ENCODE data around the gene VSIG4. TPM values are rescaled to one million over a fixed set of nuclear protein-coding genes. Genes with fewer than 3 reads are reported as not detected.

VSIG4 gene
- total RNA-seq, 1 experiment from 2014 or later, result not detected

DNA sequence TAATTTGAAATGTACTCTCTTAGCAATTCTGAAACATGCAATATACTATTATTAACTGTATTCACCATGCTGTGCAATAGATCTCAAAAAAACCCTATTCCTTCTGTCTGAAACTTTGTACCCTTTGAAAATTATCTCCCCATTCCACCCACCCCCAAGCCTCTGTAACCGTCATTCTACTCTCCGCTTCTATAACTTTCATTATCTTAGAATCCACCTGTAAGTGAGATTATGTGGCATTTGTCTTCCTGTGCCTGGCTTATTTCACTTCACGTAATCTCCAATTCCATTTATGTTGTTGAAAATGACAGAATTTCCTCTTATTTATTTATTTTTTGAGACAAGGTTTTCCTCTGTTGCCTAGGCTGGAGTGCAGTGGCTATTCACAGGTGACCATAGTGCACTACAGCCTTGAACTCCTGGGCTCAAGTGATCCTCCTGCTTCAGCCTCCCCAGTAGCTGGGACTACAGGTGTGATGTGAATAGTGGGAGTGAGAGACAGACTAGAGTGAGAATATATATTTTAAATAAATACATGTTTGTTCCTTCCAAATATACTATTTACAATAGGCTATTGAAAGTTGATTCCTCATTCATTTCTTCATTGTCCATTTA is 30.5 kb downstream of the VSIG4 start:
- no peaks in the 10 kb centered on the region for H4K20me1 ChIP-seq (ENCODE audit: control insufficient read depth, insufficient read depth, insufficient read length)

More for the DNA sequence above, 30.5 kb downstream of the VSIG4 start:
- no peak overlapping the region for H3K18ac ChIP-seq (ENCODE audit: insufficient read length, low read depth, low read length)
- no peaks in the 10 kb centered on the region for H3K79me2 ChIP-seq (ENCODE audit: insufficient read depth, low read length)
- 100% methylated on average over 2 of the region's 3 CpGs for WGBS (ENCODE audit: extremely low coverage, insufficient read length, low lambda C conversion rate)
- H2BK15ac ChIP-seq (ENCODE audit: low read depth, low read length), result no peak overlapping the region
- no peaks in the 10 kb centered on the region for H3K4me1 ChIP-seq (ENCODE audit: insufficient read depth, low read length)
- no peak overlapping the region for H3K14ac ChIP-seq (ENCODE audit: insufficient read depth, low read length)
- no peak overlapping the region for H2AK5ac ChIP-seq (ENCODE audit: insufficient read length, low read length)
- no peak overlapping the region for H3K56ac ChIP-seq (ENCODE audit: insufficient read length, low read depth, low read length)
- H3K9me3 Mint-ChIP-seq, result peaks cover 57 to 58% of the 10 kb centered on the region in 2 experiments
- H3K79me1 ChIP-seq (ENCODE audit: insufficient read depth, low read depth, low read length, poor library complexity, severe bottlenecking), result no peaks in the 10 kb centered on the region
- no peak overlapping the region for H3T11ph ChIP-seq (ENCODE audit: low read length)
- no peak for DNase-seq
- peaks cover 38% of the 10 kb centered on the region for H3K9me3 ChIP-seq (ENCODE audit: control insufficient read depth, low read depth, low read length)
- TF ChIP-seq, protein P1, sequence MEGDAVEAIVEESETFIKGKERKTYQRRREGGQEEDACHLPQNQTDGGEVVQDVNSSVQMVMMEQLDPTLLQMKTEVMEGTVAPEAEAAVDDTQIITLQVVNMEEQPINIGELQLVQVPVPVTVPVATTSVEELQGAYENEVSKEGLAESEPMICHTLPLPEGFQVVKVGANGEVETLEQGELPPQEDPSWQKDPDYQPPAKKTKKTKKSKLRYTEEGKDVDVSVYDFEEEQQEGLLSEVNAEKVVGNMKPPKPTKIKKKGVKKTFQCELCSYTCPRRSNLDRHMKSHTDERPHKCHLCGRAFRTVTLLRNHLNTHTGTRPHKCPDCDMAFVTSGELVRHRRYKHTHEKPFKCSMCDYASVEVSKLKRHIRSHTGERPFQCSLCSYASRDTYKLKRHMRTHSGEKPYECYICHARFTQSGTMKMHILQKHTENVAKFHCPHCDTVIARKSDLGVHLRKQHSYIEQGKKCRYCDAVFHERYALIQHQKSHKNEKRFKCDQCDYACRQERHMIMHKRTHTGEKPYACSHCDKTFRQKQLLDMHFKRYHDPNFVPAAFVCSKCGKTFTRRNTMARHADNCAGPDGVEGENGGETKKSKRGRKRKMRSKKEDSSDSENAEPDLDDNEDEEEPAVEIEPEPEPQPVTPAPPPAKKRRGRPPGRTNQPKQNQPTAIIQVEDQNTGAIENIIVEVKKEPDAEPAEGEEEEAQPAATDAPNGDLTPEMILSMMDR (conservative IDR thresholded peaks at IDR 0.05), result no peak
- no peak overlapping the region for H3K27ac ChIP-seq (ENCODE audit: insufficient read length, low read depth, low read length)
- H3K27ac Mint-ChIP-seq, result no peak overlapping the region
- H2AFZ ChIP-seq (ENCODE audit: low read length), result no peak overlapping the region
- no peaks in the 10 kb centered on the region; a peak in 1 of 7 replicates for H3K36me3 Mint-ChIP-seq (ENCODE audit: insufficient read depth in 1 of 3, low read depth in 3 of 3)
- no peak overlapping the region for H4K8ac ChIP-seq (replicated peaks; ENCODE audit: insufficient read length, low read depth, low read length)
- no peak overlapping the region for H4K5ac ChIP-seq (ENCODE audit: insufficient read length, low read depth, low read length)
- H3K4ac ChIP-seq (ENCODE audit: low read depth, low read length), result no peak overlapping the region
- H3K4me2 ChIP-seq (ENCODE audit: insufficient read depth, insufficient read length, low read length), result no peak overlapping the region
- H3K27me3 ChIP-seq (ENCODE audit: insufficient read depth, low read length), result no peaks in the 10 kb centered on the region
- H2BK120ac ChIP-seq (ENCODE audit: low read depth, low read length, poor library complexity, severe bottlenecking), result no peak overlapping the region
- no peak overlapping the region for H2BK5ac ChIP-seq (ENCODE audit: insufficient read length, low read length)
- H3K4me1 Mint-ChIP-seq, result no peaks in the 10 kb centered on the region
- no peak overlapping the region for H4K91ac ChIP-seq (ENCODE audit: insufficient read length, low read depth, low read length)
- H2BK20ac ChIP-seq (ENCODE audit: low read depth, low read length, poor library complexity, severe bottlenecking), result no peak overlapping the region
- no peaks in the 10 kb centered on the region for H3K27me3 Mint-ChIP-seq (ENCODE audit: low read depth)
- no peaks in the 10 kb centered on the region for H3K23me2 ChIP-seq (ENCODE audit: insufficient read length, low read depth, low read length, poor library complexity, severe bottlenecking)
- no peak overlapping the region for H2BK12ac ChIP-seq (ENCODE audit: insufficient read length, low read depth, low read length)
- H3K23ac ChIP-seq (ENCODE audit: insufficient read length, low read depth, low read length), result no peak overlapping the region
- H3K9ac ChIP-seq (ENCODE audit: extremely low read depth, insufficient read length, low read length), result no peak overlapping the region
- H3K4me3 Mint-ChIP-seq, result no peak overlapping the region
